Spleen (tissue), 7 donors: ENCODE data around the gene ANKRD13B.

Experiments
- CTCF ChIP-seq, 11 experiments: fragments of 200-600 bp in 7 of 11; fragments of 450-650 bp in 4 of 11; sonication (generic) in 4 of 11; IDR thresholded peaks in 8 of 11; conservative IDR thresholded peaks in 3 of 11; 1 replicate in 7 of 11; 2 replicates in 4 of 11; pipeline versions ENCODE4 v1.4.0 to v1.8.0; 2016 to 2021; ENCODE audit warnings: antibody characterized with exemption in 11 of 11, inconsistent platforms in 4 of 11, mild to moderate bottlenecking in 1 of 11
- POLR2AphosphoS5 ChIP-seq, 3 donors: sonication (generic); formaldehyde crosslinking; IDR thresholded peaks; one replicate each; pipeline ENCODE4 v1.5.1; 2017; ENCODE audit warnings: antibody characterized with exemption in 3 of 3
- donor health status: DM: no; HTN: no; CAD: no; lungs with moderate emphysema.
- donor health status: DM: no; HTN: no; CAD: no.
- donor health status: DM: no; HTN: no; CAD: no.

DNA sequence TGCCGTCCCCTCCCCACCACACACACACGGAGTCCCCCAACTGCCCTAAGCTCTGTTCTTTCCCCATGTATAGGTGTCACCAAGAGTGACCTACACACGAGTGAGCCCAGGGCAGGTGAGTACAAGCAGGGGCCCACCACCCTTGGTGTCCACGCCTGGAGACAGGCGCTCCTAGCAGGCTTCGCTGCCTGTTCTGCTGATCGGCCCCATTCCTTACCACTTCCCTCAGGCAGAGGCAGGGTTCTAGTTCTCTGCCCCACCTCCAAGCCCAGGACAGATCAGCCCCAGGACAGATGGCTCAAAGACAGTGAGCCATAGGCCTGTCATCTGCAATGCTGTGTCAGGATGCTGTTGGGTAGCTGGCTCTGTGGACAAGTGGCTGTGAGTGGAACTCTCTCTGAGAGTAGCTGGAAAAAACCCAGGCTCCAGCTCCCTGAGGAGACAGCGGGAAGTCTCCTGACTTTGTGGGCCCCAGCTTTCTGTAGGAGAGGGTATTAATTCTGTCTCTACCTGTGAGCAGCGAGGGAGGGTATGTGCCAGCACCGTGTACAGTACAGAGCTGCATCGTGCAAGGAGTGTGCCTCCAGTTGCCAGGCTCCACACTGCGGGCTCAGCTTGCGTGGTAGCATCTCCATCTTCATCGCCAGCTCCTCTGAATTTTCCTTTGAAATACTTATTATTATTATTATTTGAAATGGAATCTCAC lies 23.5 kb upstream of the ANKRD13B start:
- TF ChIP-seq CTCF (IDR thresholded peaks at IDR 0.05 in 8 of 11, conservative IDR thresholded peaks at IDR 0.05 in 3 of 11) (no peak), POLR2AphosphoS5 (IDR thresholded peaks at IDR 0.05) (no peak)
